Measurements from ENCODE around the gene UCK2.

UCK2 gene

DNA sequence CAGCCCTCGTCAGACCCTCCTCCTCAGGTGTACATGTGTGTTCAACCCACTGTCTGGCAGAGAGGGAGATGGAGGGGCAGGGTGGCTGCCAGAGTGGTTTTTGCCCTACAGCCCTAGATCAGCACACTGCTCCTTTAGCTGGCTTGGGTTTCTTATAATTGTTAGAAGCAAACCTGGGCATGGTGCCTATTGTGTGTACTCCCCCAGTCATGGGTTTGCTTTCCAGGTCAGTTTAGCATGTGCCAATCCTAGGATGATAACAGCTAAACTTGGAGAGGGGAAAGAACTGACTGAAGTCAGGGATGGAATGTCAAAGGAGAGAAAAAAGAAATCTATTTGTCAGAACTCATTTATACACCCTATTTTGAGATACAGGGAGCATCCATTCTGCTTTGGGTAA lies 63.3 kb downstream of the UCK2 start:
- DNase-seq (ENCODE audit: extremely low spot score) = no peak
- no peak for TF ChIP-seq FOXM1 (IDR thresholded peaks at IDR 0.05; ENCODE audit: borderline replicate concordance)
- no peak for TF ChIP-seq ZNF384 (IDR thresholded peaks at IDR 0.05)
- TF ChIP-seq HDGF (IDR thresholded peaks at IDR 0.05; ENCODE audit: borderline replicate concordance) = no peak
- no peak for TF ChIP-seq FOXA1 (IDR thresholded peaks at IDR 0.05)
- TF ChIP-seq NFRKB (IDR thresholded peaks at IDR 0.05) = no peak
- TF ChIP-seq CTBP1 (IDR thresholded peaks at IDR 0.05; ENCODE audit: borderline replicate concordance) = no peak
- TF ChIP-seq, protein P1, sequence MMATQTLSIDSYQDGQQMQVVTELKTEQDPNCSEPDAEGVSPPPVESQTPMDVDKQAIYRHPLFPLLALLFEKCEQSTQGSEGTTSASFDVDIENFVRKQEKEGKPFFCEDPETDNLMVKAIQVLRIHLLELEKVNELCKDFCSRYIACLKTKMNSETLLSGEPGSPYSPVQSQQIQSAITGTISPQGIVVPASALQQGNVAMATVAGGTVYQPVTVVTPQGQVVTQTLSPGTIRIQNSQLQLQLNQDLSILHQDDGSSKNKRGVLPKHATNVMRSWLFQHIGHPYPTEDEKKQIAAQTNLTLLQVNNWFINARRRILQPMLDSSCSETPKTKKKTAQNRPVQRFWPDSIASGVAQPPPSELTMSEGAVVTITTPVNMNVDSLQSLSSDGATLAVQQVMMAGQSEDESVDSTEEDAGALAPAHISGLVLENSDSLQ (IDR thresholded peaks at IDR 0.05) = no peak
- no peak for TF ChIP-seq FOXK2 (IDR thresholded peaks at IDR 0.05)
- TF ChIP-seq BHLHE40 (IDR thresholded peaks at IDR 0.05; ENCODE audit: borderline replicate concordance) = no peak
- no peak for TF ChIP-seq SUZ12 (IDR thresholded peaks at IDR 0.05)
- no peak for TF ChIP-seq SP1 (IDR thresholded peaks at IDR 0.05)
- TF ChIP-seq ARNT (IDR thresholded peaks at IDR 0.05) = no peak
- TF ChIP-seq TARDBP (IDR thresholded peaks at IDR 0.05) = no peak
- no peak for TF ChIP-seq LEF1 (IDR thresholded peaks at IDR 0.05; ENCODE audit: borderline replicate concordance)
- TF ChIP-seq L3MBTL2 (conservative IDR thresholded peaks at IDR 0.05) = no peak
- no peak for TF ChIP-seq ELF4 (IDR thresholded peaks at IDR 0.05)
- POLR2A ChIA-PET = no interaction called here
- CTCF ChIA-PET = no interaction called here

DNA sequence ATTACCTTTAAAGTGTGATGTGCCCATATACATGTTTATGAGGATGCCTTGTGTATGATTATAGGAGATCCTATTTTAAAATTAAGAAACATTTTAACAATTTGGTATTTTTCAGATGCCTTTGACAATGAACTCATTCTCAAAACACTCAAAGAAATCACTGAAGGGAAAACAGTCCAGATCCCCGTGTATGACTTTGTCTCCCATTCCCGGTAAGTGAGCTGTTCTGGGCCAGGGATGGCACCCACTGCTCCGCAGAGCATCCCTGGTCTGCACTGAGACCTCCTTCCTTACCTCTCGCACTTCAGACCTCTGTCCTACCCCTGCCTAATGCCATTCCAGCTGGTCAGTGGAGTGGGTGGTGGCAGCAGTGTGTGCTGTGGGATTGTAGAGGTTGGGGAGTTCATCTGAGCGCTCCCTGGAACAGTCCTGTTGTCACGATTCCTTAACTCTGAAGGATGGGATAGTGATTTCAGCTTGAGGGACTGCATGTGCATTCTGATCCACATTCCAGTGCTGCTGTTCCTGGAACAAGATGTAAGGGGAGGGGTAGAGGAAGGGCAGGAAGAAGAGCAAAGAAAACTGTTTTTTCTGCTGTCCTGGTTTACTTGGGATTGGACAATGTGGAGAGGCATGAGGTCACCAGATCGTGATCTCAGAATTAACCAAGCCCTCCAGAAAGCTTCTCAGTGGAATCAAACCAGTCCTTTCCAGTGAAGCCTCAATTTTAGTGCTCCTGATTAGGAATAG lies 63.9 kb downstream of the UCK2 start:
- CTCF ChIA-PET = no interaction called here
- POLR2A ChIA-PET = no interaction called here
- no peak for DNase-seq (ENCODE audit: extremely low spot score)
- TF ChIP-seq FOXA1 (IDR thresholded peaks at IDR 0.05) (no peak), FOXK2 (IDR thresholded peaks at IDR 0.05) (no peak), CTBP1 (IDR thresholded peaks at IDR 0.05; ENCODE audit: borderline replicate concordance) (no peak), NFRKB (IDR thresholded peaks at IDR 0.05) (no peak), ARNT (IDR thresholded peaks at IDR 0.05) (no peak), HDGF (IDR thresholded peaks at IDR 0.05; ENCODE audit: borderline replicate concordance) (no peak), ELF4 (IDR thresholded peaks at IDR 0.05) (no peak), SP1 (IDR thresholded peaks at IDR 0.05) (no peak)
- TF ChIP-seq, protein P1 (IDR thresholded peaks at IDR 0.05) = no peak

DNA sequence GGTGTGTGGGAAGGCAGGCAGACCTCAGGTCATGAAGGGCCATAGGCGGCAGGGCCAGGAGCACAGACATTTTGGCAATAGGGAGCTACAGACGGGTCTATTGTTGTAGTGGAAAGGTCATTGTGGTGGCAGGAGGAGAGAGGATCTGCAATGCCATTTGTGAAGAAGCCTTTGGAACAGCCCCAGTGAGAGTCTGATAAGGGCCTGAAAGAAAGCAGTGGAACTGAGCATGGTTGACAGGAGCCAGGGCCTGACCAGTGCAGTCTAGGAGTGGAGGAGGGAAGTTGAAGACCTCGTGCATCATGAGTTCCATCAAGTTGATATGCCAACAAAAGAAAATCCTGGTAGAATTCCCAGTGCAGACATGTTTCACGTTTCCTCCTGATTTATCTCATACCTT lies 65.5 kb downstream of the UCK2 start:
- ChIA-PET POLR2A (no interaction called here), CTCF (no interaction called here)
- no peak for DNase-seq (ENCODE audit: extremely low spot score)
- TF ChIP-seq CTBP1 (IDR thresholded peaks at IDR 0.05; ENCODE audit: borderline replicate concordance) = no peak
- TF ChIP-seq NFRKB (IDR thresholded peaks at IDR 0.05) = no peak
- TF ChIP-seq FOXK2 (IDR thresholded peaks at IDR 0.05) = no peak
- no peak for TF ChIP-seq LEF1 (IDR thresholded peaks at IDR 0.05; ENCODE audit: borderline replicate concordance)
- no peak for TF ChIP-seq SUZ12 (IDR thresholded peaks at IDR 0.05)
- TF ChIP-seq L3MBTL2 (conservative IDR thresholded peaks at IDR 0.05) = no peak
- no peak for TF ChIP-seq FOXM1 (IDR thresholded peaks at IDR 0.05; ENCODE audit: borderline replicate concordance)
- TF ChIP-seq ZNF384 (IDR thresholded peaks at IDR 0.05) = no peak
- TF ChIP-seq, protein P1 (IDR thresholded peaks at IDR 0.05) = no peak
- TF ChIP-seq TARDBP (IDR thresholded peaks at IDR 0.05) = no peak
- TF ChIP-seq BHLHE40 (IDR thresholded peaks at IDR 0.05; ENCODE audit: borderline replicate concordance) = no peak
- no peak for TF ChIP-seq FOXA1 (IDR thresholded peaks at IDR 0.05)
- TF ChIP-seq ELF4 (IDR thresholded peaks at IDR 0.05) = no peak

DNA sequence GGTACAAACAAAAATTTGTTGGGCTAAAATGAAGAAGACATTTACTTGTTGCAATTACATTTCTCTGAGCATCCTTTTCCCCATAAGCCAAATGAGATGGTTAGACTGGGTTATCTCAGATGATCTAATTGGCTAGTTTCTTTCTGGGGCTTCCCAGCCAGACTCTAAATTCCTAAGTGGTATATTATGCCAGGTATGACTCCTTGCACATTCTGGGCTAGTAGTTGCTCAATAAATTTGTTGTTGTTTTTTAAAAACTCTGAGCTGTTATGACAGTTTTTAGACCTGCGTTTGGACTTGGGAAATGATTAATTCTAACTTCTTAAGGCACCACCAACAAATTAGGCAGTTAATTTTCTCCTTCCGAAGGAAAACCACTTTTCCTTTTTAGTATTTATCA lies 66.1 kb downstream of the UCK2 start:
- POLR2A ChIA-PET = no interaction called here
- no peak for DNase-seq (ENCODE audit: extremely low spot score)
- CTCF ChIA-PET = no interaction called here
- TF ChIP-seq ZNF384 (IDR thresholded peaks at IDR 0.05) (no peak), TARDBP (IDR thresholded peaks at IDR 0.05) (no peak), LEF1 (IDR thresholded peaks at IDR 0.05; ENCODE audit: borderline replicate concordance) (no peak), CTBP1 (IDR thresholded peaks at IDR 0.05; ENCODE audit: borderline replicate concordance) (no peak), HDGF (IDR thresholded peaks at IDR 0.05; ENCODE audit: borderline replicate concordance) (no peak), ARNT (IDR thresholded peaks at IDR 0.05) (no peak), SP1 (IDR thresholded peaks at IDR 0.05) (no peak), FOXM1 (IDR thresholded peaks at IDR 0.05; ENCODE audit: borderline replicate concordance) (no peak), L3MBTL2 (conservative IDR thresholded peaks at IDR 0.05) (no peak)

DNA sequence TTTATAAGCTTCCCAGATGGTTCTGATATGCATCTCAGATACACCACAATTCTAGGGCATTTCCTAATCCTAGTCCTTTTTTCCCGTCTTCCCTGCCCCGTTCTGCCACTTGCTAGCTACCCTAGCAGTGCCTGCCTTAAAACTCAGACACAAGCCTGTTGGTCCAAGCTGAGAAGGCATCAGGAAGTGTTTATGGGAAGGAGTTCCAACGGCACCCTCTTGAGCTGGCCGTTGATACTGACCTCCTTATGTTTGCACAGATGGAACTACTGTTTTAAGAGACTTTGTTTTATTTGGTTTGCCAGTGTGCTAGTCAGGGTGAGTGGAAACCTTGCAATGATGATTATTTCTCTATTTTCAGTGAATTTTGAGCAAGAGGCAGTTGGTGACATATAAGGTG lies 67.2 kb downstream of the UCK2 start:
- ChIA-PET CTCF (interaction anchor here (1.1 kb wide), 1 partner anchor 10 kb away, joined by 3 read pairs; no protein-coding TSS in a partner anchor), POLR2A (no interaction called here)
- TF ChIP-seq CTBP1 (IDR thresholded peaks at IDR 0.05; ENCODE audit: borderline replicate concordance) (no peak), HDGF (IDR thresholded peaks at IDR 0.05; ENCODE audit: borderline replicate concordance) (no peak)
- DNase-seq (ENCODE audit: extremely low spot score) = no peak

DNA sequence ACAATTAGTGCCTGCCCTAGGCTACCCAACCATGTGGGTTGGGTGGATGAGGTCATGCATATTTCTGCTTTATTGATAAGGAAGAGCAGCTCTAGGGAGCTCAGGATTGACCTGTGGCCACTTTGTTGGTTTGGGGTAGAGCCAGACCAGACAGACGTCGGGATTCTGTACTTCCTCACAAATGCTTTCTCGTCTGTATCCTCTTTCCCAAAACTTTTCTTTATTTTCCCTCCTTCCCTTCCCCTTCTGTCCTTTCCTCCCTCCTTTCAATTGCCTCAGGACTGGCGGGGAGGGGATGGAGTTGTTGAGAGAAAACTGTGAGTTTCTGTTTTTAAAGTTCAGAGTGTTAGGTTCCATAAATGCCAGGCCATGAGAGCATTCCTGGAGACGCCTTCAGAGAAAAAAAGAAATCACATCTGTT lies 68.0 kb downstream of the UCK2 start:
- ChIA-PET POLR2A (no interaction called here), CTCF (interaction anchor here (1.1 kb wide), 1 partner anchor 11 kb away, joined by 3 read pairs; no protein-coding TSS in a partner anchor)
- DNase-seq (ENCODE audit: extremely low spot score) = no peak
- TF ChIP-seq FOXK2 (IDR thresholded peaks at IDR 0.05) (no peak), NFRKB (IDR thresholded peaks at IDR 0.05) (no peak), ARNT (IDR thresholded peaks at IDR 0.05) (no peak), HDGF (IDR thresholded peaks at IDR 0.05; ENCODE audit: borderline replicate concordance) (no peak), CTBP1 (IDR thresholded peaks at IDR 0.05; ENCODE audit: borderline replicate concordance) (no peak), SUZ12 (IDR thresholded peaks at IDR 0.05) (no peak), TARDBP (IDR thresholded peaks at IDR 0.05) (no peak)

Data from HEK293T (cell line).